Liver (tissue), 9 donors: Measurements from ENCODE around the gene POLR3A. TPM values are rescaled to one million over a fixed set of nuclear protein-coding genes. Genes with fewer than 3 reads are reported as not detected.
A peak's percentile ranks its signal among the peaks of the same experiment; 100 is the strongest.

Source experiments
- DNase-seq: peaks from one replicate; pipeline ENCODE4 v3.0.0-alpha.2; 2017; ENCODE audit warnings: low spot score
- H3K27ac ChIP-seq, 2 donors: one replicate each; pipeline ENCODE4 v1.7.0; 2013; ENCODE audit warnings: inconsistent platforms in 2 of 2, low read length in 2 of 2, control low read depth in 1 of 2, low read depth in 1 of 2, mild to moderate bottlenecking in 1 of 2
- H3K27me3 ChIP-seq, 4 donors: one replicate each; pipeline versions ENCODE4 v1.6.1 to v1.7.0; 2013; ENCODE audit warnings: low read length in 3 of 4, inconsistent platforms in 1 of 4, mild to moderate bottlenecking in 1 of 4, moderate library complexity in 1 of 4; ENCODE audit not compliant: control insufficient read depth in 4 of 4, insufficient read depth in 4 of 4
- H3K36me3 ChIP-seq, 4 donors: one replicate each; pipeline versions ENCODE4 v1.6.1 to v1.7.0; 2013; ENCODE audit warnings: low read length in 3 of 4, mild to moderate bottlenecking in 3 of 4, low read depth in 1 of 4, moderate library complexity in 1 of 4; ENCODE audit not compliant: control insufficient read depth in 4 of 4, insufficient read depth in 3 of 4
- H3K4me1 ChIP-seq, 4 donors: one replicate each; pipeline versions ENCODE4 v1.6.1 to v1.7.0; 2013; ENCODE audit warnings: low read length in 3 of 4, mild to moderate bottlenecking in 3 of 4, moderate library complexity in 1 of 4; ENCODE audit not compliant: control insufficient read depth in 4 of 4, insufficient read depth in 4 of 4
- H3K4me3 ChIP-seq, 3 donors: one replicate each; pipeline versions ENCODE4 v1.6.1 to v1.7.0; 2013; ENCODE audit warnings: low read length in 3 of 3, control low read depth in 1 of 3, low read depth in 1 of 3, mild to moderate bottlenecking in 1 of 3
- H3K9ac ChIP-seq, 2 donors: one replicate each; pipeline ENCODE4 v1.7.0; 2013; ENCODE audit warnings: low read length in 2 of 2, mild to moderate bottlenecking in 2 of 2, moderate library complexity in 2 of 2, control low read depth in 1 of 2, low read depth in 1 of 2
- H3K9me3 ChIP-seq, 4 donors: one replicate each; pipeline versions ENCODE4 v1.6.1 to v1.7.0; 2013; ENCODE audit warnings: low read length in 3 of 4; ENCODE audit not compliant: control insufficient read depth in 4 of 4
- ATF3 ChIP-seq: IDR thresholded peaks from 2 replicates; pipeline ENCODE4 v1.6.1; 2016; ENCODE audit warnings: antibody characterized with exemption
- CTCF ChIP-seq: fragments of 150-350 bp; IDR thresholded peaks from 2 replicates; pipeline ENCODE4 v1.5.1; 2017; ENCODE audit warnings: improper control_type of control experiment, low read depth, low read length; ENCODE audit not compliant: missing input control
- EGR1 ChIP-seq, 2 donors: IDR thresholded peaks; 2 replicates each; pipeline ENCODE4 v1.6.1; 2016 to 2018; ENCODE audit warnings: antibody characterized with exemption in 2 of 2, low read depth in 2 of 2
- FOXA1 ChIP-seq: IDR thresholded peaks from 2 replicates; pipeline ENCODE4 v1.6.1; 2016; ENCODE audit warnings: antibody characterized with exemption
- FOXA2 ChIP-seq: IDR thresholded peaks from 2 replicates; pipeline ENCODE4 v1.6.1; 2016; ENCODE audit warnings: antibody characterized with exemption
- GABPA ChIP-seq, 2 donors: IDR thresholded peaks in 1 of 2; conservative IDR thresholded peaks in 1 of 2; 2 replicates each; pipeline ENCODE4 v1.6.1; 2016; ENCODE audit warnings: antibody characterized with exemption in 2 of 2, mild to moderate bottlenecking in 1 of 2, moderate library complexity in 1 of 2
- HNF4A ChIP-seq, 2 donors: conservative IDR thresholded peaks; 2 replicates each; pipeline ENCODE4 v1.6.1; 2016; ENCODE audit warnings: antibody characterized with exemption in 2 of 2, mild to moderate bottlenecking in 2 of 2
- HNF4G ChIP-seq: IDR thresholded peaks from 2 replicates; pipeline ENCODE4 v1.6.1; 2016; ENCODE audit warnings: antibody characterized with exemption
- JUND ChIP-seq, 2 donors: IDR thresholded peaks; 2 replicates each; pipeline ENCODE4 v1.6.1; 2016; ENCODE audit warnings: antibody characterized with exemption in 2 of 2
- MAX ChIP-seq: IDR thresholded peaks from 2 replicates; pipeline ENCODE4 v1.6.1; 2016; ENCODE audit warnings: antibody characterized with exemption
- NR2F2 ChIP-seq: IDR thresholded peaks from 2 replicates; pipeline ENCODE4 v1.6.1; 2016; ENCODE audit warnings: antibody characterized with exemption
- RAD21 ChIP-seq, 2 donors: IDR thresholded peaks; 2 replicates each; pipeline ENCODE4 v1.6.1; 2016; ENCODE audit warnings: antibody characterized with exemption in 2 of 2, mild to moderate bottlenecking in 2 of 2
- RXRA ChIP-seq, 2 donors: IDR thresholded peaks; 2 replicates each; pipeline ENCODE4 v1.6.1; 2017 to 2018; ENCODE audit warnings: antibody characterized with exemption in 2 of 2, mild to moderate bottlenecking in 1 of 2
- SP1 ChIP-seq: IDR thresholded peaks from 2 replicates; pipeline ENCODE4 v1.6.1; 2018; ENCODE audit warnings: antibody characterized with exemption, mild to moderate bottlenecking
- TAF1 ChIP-seq: conservative IDR thresholded peaks from 2 replicates; pipeline ENCODE4 v1.6.1; 2016; ENCODE audit warnings: antibody characterized with exemption, mild to moderate bottlenecking
- YY1 ChIP-seq: IDR thresholded peaks from 2 replicates; pipeline ENCODE4 v1.6.1; 2016; ENCODE audit warnings: antibody characterized with exemption, mild to moderate bottlenecking
- ZBTB33 ChIP-seq: IDR thresholded peaks from 2 replicates; pipeline ENCODE4 v1.6.1; 2016; ENCODE audit warnings: antibody characterized with exemption
- WGBS: extraction: QIAGEN DNeasy Blood & Tissue Kit; methylation state at CpG from one replicate; pipeline ENCODE4 v1.1.7; 2013; 5-methylcytosine and 5-hydroxymethylcytosine counted together
- polyA plus RNA-seq, 2 donors: library from polyadenylated mRNA; stranded (reverse) in 1 of 2; unstranded in 1 of 2; fragments of 200-250 nt in 1 of 2; fragments of >200 nt in 1 of 2; fragmentation: Nextera tagmentation in 1 of 2; extraction: Ambion mirVana in 1 of 2; gene quantifications; one replicate each; pipeline versions ENCODE4 v1.2.1 to v1.2.3, GENCODE V29; 2013 to 2015
- total RNA-seq, 2 donors: library from RNA; depleted of rRNA; stranded (reverse); fragments of >200 nt; gene quantifications; one replicate each; pipeline ENCODE4 v1.2.3, GENCODE V29; 2014
- donor health status: healthy.
- donor health status: healthy.
- donor health status: healthy.
- donor health status: healthy.
- donor health status: healthy.

The POLR3A gene
- total and polyA plus RNA-seq, 4 donors, result 3.2 to 9.6 (median 5.5) TPM

- Histone ChIP-seq H3K36me3 (peaks cover 12 to 46% (median 37%) of the 10 kb centered on the region in 4 donors), H3K9ac (no peak overlapping the region), H3K27me3 (no peaks in the 10 kb centered on the region), H3K9me3 (no peaks in the 10 kb centered on the region), H3K27ac (no peak overlapping the region), H3K4me3 (no peak overlapping the region), H3K4me1 (peaks cover 4 to 13% (median 11%) of the 10 kb centered on the region in 4 donors)
- no peak for DNase-seq
- WGBS, result 96% methylated on average over 7 of the region's 7 CpGs
- TF ChIP-seq ZBTB33 (no peak), YY1 (no peak), CTCF (no peak), HNF4G (no peak), FOXA2 (no peak), TAF1 (no peak), MAX (no peak), FOXA1 (no peak), HNF4A (conservative IDR thresholded peaks at IDR 0.05) (no peak), RXRA (IDR thresholded peaks at IDR 0.05) (no peak), EGR1 (IDR thresholded peaks at IDR 0.05; ENCODE audit: low read depth in 2 of 2) (no peak)
Measured at GRCh38 chr10:77977016-77977415, 52.3 kb downstream of the POLR3A start.

GRCh38 chr10:77975086-77975666 lies 54.1 kb downstream of the POLR3A start:
- TF ChIP-seq JUND (IDR thresholded peaks at IDR 0.05), result peak in 1 of 2 donors; percentile 5
- peak; percentile 50 to 61 for TF ChIP-seq HNF4A (conservative IDR thresholded peaks at IDR 0.05)
- no peak for TF ChIP-seq NR2F2
- Histone ChIP-seq H3K4me1 (peaks cover 12 to 19% (median 17%) of the 10 kb centered on the region in 4 donors), H3K4me3 (no peak overlapping the region), H3K27me3 (no peaks in the 10 kb centered on the region), H3K27ac (peak overlapping the region in 1 of 2 donors; percentile 2), H3K9me3 (no peaks in the 10 kb centered on the region), H3K9ac (no peak overlapping the region), H3K36me3 (peaks cover 11 to 32% (median 24%) of the 10 kb centered on the region in 4 donors)
- no peak for DNase-seq
- WGBS, result 77% methylated on average over 9 of the region's 9 CpGs

- Histone ChIP-seq H3K27me3 (no peaks in the 10 kb centered on the region), H3K27ac (no peak overlapping the region), H3K9ac (no peak overlapping the region), H3K4me3 (no peak overlapping the region), H3K36me3 (peaks cover 9 to 25% (median 17%) of the 10 kb centered on the region in 4 donors), H3K9me3 (no peaks in the 10 kb centered on the region), H3K4me1 (peaks cover 12 to 19% (median 17%) of the 10 kb centered on the region in 4 donors)
- no peak for DNase-seq
- 51% methylated on average over 8 of the region's 8 CpGs for WGBS
- TF ChIP-seq HNF4A (conservative IDR thresholded peaks at IDR 0.05) (peak in 1 of 2 donors; percentile 19), FOXA2 (peak; percentile 52), RAD21 (IDR thresholded peaks at IDR 0.05) (peak; percentile 45 to 56), RXRA (IDR thresholded peaks at IDR 0.05) (peak in 1 of 2 donors; percentile 28), JUND (IDR thresholded peaks at IDR 0.05) (peak in 1 of 2 donors; percentile 11), EGR1 (IDR thresholded peaks at IDR 0.05; ENCODE audit: low read depth in 2 of 2) (no peak), MAX (no peak), HNF4G (no peak), ATF3 (no peak), TAF1 (no peak), YY1 (peak; percentile 31), CTCF (no peak), GABPA (IDR thresholded peaks at IDR 0.05 in 1 of 2, conservative IDR thresholded peaks at IDR 0.05 in 1 of 2) (no peak), FOXA1 (no peak), SP1 (peak; percentile 33), NR2F2 (no peak)
Measured at GRCh38 chr10:77974396-77975074, 54.8 kb downstream of the POLR3A start.
